Right forelimb (tissue), 1 donor: Measurements from ENCODE around the gene TRAF1.

Source experiments
- DNase-seq: peaks from one replicate; pipeline ENCODE4 v3.0.0-alpha.2; 2018

Gene TRAF1

DNA sequence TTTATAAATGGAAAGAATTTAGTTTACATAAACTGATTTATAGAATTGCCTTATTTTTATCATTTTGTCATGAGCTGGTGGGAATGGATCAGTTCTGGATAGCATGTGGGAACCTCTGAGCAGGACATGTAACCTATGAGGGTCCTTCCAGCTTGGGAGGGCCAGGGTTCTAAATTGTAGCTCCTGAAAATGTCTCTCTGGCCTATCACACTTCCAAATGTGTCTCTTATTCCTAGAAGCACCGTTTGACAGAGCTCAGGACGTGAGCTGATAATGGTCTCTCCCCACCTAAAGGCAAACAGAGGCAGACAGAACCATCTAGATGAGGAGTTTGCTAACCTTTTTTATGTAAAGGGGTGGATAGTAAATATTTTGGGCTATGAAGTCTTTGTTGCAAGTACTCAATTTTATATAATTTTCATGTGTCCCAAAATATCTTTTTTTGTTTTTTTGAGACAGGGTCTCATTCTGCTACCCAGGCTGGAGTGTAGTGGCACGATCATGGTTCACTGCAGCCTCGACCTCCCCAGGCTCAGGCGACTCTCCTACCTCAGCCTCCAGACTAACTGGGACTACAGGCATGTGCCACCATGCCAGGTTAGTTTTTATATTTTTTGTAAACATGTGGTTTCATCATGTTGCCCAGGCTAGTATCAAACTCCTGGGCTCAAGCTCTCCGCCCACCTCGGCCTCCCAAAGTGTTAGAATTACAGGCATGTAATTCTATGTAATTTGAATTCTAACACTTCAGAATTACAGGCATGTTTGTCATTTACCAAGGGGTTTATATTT is 4.0 kb downstream of the TRAF1 start:
- no peak for DNase-seq

- DNase-seq, result no peak
Observed at GRCh38 chr9:120921661-120922181, 4.9 kb downstream of the TRAF1 start.

DNA sequence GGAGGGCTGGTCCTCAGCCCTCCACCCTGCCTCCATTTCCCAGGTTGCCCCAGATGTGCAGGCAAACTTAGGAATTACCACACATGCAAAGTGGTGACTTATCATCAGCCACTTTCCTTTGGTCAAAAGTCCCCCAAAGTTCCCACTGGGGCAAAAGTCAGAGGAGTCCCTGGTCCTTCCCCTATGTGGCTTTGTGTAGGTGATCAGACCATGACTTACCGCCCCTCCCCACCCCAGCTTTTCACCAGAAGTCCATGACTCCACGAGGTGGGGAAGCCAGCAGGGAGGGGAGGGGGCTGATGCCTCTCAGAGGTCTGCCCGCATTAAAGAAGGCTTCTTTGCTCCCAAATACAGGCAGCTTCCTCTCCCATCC is 5.8 kb downstream of the TRAF1 start:
- DNase-seq, result no peak

DNA sequence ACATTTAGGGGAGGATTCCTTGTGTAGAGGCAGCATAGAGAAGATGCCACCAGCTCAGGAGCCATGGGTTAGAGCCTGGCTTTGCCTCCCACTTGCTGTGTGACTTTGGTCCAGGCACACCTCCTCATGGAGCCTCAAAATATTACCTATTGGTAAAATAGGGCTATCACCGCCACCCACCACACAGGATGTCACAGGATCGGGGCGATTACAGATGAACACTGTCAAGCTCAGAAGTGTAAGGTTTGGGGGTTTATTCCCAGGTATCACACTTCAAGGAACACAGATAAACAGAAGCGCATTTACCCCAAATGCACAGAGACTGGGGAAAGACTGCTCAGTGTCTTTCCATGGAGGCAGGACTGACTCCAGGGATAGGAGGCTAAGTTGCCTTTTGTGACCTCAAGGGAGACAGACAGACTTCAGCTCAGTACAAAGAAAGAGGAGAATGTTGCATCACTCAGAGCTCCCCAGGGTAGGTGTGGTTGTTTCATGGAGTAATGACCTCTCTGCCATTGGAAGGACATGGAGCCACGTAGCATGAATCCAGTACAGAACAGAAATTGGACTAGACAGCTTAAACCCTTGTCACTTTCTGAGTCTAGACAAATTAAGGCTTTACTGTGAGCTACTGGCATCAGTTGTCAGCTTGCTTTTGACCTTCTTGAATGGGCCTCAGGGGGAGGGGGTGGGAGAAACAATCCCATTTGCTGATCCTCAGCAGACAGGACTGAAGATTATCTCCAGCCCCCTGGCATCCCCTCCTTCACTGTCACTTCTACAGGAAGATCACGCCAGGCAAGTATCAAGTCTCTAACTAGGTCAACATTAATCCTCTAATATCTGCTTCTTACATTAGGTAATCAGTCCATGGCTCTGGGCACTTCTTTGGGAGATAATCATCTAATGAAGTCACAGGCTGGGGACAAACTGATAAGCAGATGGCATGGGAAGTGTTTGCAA is 6.5 kb downstream of the TRAF1 start:
- DNase-seq, result no peak

DNA sequence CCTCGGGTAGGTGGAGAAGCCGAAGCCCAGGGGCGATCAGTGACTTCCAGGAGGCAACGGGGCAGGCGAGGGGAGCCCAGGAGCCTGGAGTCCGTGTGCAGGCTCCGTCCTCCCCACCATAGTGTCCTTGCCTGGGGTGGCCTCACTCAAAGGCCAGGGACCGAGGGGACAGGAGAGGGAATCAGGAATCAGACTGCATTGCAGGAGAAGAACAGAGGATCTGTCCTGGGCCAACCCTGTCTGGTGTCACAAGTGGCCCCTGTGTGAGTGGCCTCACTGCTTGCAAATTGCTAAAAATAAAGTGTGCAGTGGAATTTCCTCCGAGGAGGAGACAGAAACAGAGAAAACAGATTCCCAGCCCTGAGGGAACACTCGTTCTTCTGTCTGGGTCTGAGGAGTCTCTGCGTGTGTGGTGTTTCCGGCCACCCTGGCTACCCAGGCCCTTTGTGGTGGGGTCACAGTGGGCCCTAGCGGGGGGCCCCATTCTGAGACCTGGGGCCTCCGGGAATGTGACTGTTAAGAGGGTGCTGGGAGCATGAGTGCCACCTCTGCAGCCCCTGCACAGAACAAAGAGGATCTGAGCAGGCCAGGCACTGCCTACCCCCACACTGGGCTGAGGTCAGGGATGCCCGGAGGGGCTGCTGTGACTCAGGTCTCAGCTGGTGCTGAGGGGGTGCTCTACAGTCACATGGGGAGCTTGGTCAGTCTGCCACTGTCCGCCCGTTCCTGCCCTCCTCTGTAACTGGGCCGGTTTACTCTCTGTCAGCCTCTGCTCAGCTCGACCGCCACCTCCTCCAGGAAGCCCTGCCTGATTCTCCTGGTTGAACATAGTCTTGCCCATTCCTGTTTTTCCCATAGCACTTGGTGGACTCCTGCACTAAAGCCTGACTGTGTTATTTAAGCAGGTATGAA is 7.4 kb downstream of the TRAF1 start:
- no peak for DNase-seq

GRCh38 chr9:120917929-120918762 is 8.4 kb downstream of the TRAF1 start:
- DNase-seq, result no peak

DNA sequence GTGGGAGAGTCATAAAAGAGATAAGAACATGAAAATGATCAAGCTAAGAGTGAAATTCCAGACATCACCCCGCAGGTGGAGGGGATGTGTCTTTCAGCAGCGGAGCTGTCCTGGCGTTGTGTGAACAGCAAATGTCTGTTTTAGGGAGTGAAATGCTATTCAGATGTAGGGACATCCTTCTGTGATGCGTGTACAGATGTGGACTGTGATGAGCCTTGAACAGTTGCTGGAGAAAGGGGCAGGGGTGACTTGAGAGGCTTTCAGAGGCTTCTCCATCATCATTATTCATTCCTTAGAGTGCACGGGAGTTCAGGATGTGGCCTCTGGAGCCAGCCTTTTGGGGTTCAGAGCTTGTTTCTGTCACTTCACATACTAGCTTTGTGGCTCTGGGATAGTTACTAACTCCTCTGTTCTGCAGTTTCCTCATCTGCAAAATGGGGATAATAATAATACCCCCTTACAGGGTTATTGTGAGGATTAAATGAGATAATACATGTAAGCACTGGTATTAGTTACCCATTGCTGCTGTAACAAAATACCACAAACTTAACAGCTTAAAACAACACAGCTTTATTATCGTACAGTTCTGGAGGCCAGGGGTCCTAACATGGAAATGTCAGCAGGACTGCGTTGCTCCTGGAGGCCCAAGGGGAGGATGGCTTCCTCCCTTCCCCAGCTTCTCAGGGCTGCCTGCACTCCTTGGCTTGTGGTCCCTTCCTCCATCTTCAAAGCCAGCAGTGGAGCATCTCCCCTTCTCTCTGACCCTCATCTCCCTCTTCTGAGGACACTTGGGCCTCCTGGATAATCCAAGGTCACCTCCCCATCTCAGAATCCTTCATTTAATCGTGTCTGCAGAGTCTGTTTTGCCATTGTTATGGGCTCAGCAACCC is 9.4 kb downstream of the TRAF1 start:
- DNase-seq, result no peak

GRCh38 chr9:120916588-120916987 is 10.0 kb downstream of the TRAF1 start:
- DNase-seq, result no peak

- DNase-seq, result no peak
Observed at GRCh38 chr9:120915854-120916470, 10.6 kb downstream of the TRAF1 start.

DNA sequence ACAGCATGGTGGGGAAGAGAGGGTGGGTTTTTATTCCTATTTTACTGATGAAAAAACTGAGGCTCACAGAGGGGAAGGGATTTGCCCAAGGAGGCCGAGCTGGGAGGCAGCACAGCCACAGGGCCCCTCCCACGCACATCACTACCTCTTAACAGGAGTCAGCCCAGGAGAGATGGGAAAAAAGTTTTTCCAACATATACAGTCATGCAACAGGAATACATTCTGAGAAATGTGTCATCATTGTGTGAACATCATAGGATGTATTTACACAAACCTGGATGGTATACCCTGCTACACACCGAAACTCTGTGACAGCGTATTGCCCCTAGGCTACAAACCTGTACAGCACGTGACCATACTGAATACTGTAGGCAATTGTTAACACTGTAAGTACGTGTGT is 11.6 kb downstream of the TRAF1 start:
- no peak for DNase-seq

- DNase-seq, result no peak
Observed at GRCh38 chr9:120914396-120914795, 12.2 kb downstream of the TRAF1 start.

GRCh38 chr9:120913647-120914264 is 12.8 kb downstream of the TRAF1 start:
- no peak for DNase-seq

- DNase-seq, result no peak
Observed at GRCh38 chr9:120912958-120913646, 13.5 kb downstream of the TRAF1 start.

GRCh38 chr9:120911295-120911837 is 15.2 kb downstream of the TRAF1 start:
- DNase-seq, result no peak

DNA sequence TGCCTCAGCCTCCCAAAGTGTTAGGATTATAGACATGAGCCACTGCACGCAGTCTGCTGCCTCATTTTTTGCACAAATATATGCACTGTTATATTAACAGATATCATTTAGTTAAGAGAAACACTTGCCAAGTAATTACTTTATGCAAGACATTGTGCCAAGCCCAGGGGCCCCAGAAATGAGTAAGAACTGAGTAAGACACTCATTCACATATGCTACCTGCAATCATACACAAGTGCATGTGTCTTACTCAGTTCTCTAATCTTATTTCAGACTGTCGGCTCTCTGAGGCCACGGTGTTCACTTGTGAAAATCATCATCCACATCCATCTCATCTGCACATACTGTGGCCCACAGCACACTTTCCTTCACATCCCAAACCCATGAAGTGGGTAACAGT is 16.0 kb downstream of the TRAF1 start:
- no peak for DNase-seq

- no peak for DNase-seq
Observed at GRCh38 chr9:120909904-120910303, 16.7 kb downstream of the TRAF1 start.

GRCh38 chr9:120905315-120906164 is 21.1 kb downstream of the TRAF1 start:
- no peak for DNase-seq

- DNase-seq, result no peak
Observed at GRCh38 chr9:120904978-120905301, 21.7 kb downstream of the TRAF1 start.
